ENCODE measurements around the gene STX16. TPM values are rescaled to one million over a fixed set of nuclear protein-coding genes. Genes with fewer than 3 reads are reported as not detected.

The STX16 gene
- total and polyA plus RNA-seq, 2 of the 13 experiments (the other 11 are each of a cell fraction or from before 2014, with no cell fraction given), result 28.0 to 72.7 TPM

- H4K20me1 ChIP-seq (ENCODE audit: insufficient read depth, low read length), result no peaks in the 10 kb centered on the region
- FAIRE-seq (no peak), DNase-seq (ENCODE audit: low spot score) (no peak), ATAC-seq (no peak)
- H3K27ac ChIP-seq (ENCODE audit: extremely low read length, insufficient read depth, low read length), result no peak overlapping the region
- no peak overlapping the region for H3K4me3 ChIP-seq (replicated peaks in 1 of 3; ENCODE audit: insufficient read depth in 1 of 3, low read depth in 2 of 3, low read length in 3 of 3)
- ChIA-PET CTCF (ENCODE audit: low intra/inter-chr PET ratio, low total read pairs) (no interaction called here), POLR2A (no interaction called here)
- H3K36me3 ChIP-seq (replicated peaks in 1 of 2; ENCODE audit: control insufficient read depth in 1 of 2, insufficient read depth in 2 of 2, low read length in 2 of 2), result no peaks in the 10 kb centered on the region
- in situ Hi-C loops (cut with HindIII; ENCODE audit: extremely low pct_ligation_motif_present, low pct_unique_long_range_greater_than_20kb), result no loop called here
- H3K9me3 ChIP-seq (ENCODE audit: low read length), result no peaks in the 10 kb centered on the region
- 9% methylated on average over 16 of the region's 17 CpGs for WGBS (ENCODE audit: low lambda C conversion rate)
- no peaks in the 10 kb centered on the region for H3K4me1 ChIP-seq (ENCODE audit: insufficient read depth, low read length)
- H2AFZ ChIP-seq (ENCODE audit: low read length), result no peak overlapping the region
- intact Hi-C loops (cut with micrococcal nuclease; ENCODE audit: unreplicated experiment), result no loop called here
- BruUV-seq (replicated peaks), result no TSS peak
- H3K79me2 ChIP-seq (ENCODE audit: insufficient read depth, low read length), result no peaks in the 10 kb centered on the region
- no peak overlapping the region for H3K4me2 ChIP-seq (ENCODE audit: low read depth, low read length)
- TF ChIP-seq ZNF317 (CRISPR knock-in tag; IDR thresholded peaks at IDR 0.05) (no peak), SKIL (CRISPR knock-in tag; IDR thresholded peaks at IDR 0.05; ENCODE audit: borderline replicate concordance) (peak; percentile 16; the same call in 1 of the 2 replicates), ZNF205 (CRISPR knock-in tag; IDR thresholded peaks at IDR 0.05) (no peak), ONECUT2 (CRISPR knock-in tag; IDR thresholded peaks at IDR 0.05) (no peak)
- H3K27me3 ChIP-seq (ENCODE audit: control insufficient read depth in 1 of 2, insufficient read depth in 2 of 2, low read length in 2 of 2), result peaks cover 42 to 95% of the 10 kb centered on the region in 2 experiments
- H3K9ac ChIP-seq (ENCODE audit: insufficient read depth, low read depth, low read length), result no peak overlapping the region
Measured at GRCh38 chr20:58608096-58608840, 42.8 kb upstream of the STX16 start.

DNA sequence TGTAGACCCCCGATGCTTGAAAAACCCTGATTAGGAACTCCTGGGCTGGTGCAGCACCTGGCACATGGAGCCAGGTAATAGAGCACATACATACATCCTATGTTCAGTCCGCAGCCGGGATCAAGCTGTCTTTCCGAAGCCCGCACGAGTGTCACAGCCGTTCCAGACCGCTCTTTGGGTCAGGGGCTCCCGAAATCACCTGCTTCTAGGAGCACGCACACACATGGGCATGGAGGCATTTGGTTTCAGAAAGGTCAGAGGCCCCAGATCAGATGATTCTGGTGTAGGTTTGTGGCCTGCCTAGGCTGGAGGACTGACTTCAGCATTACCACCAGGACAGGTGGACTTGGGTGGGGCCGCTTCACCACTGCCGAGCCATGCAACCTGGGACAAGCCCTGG lies 42.1 kb upstream of the STX16 start:
- Histone ChIP-seq H3K27ac (ENCODE audit: extremely low read length, insufficient read depth, low read length) (no peak overlapping the region), H3K36me3 (replicated peaks in 1 of 2; ENCODE audit: control insufficient read depth in 1 of 2, insufficient read depth in 2 of 2, low read length in 2 of 2) (no peaks in the 10 kb centered on the region), H3K9ac (ENCODE audit: insufficient read depth, low read depth, low read length) (no peak overlapping the region), H3K79me2 (ENCODE audit: insufficient read depth, low read length) (no peaks in the 10 kb centered on the region), H3K4me2 (ENCODE audit: low read depth, low read length) (no peak overlapping the region), H3K4me3 (replicated peaks in 1 of 3; ENCODE audit: insufficient read depth in 1 of 3, low read depth in 2 of 3, low read length in 3 of 3) (no peak overlapping the region), H3K9me3 (ENCODE audit: low read length) (no peaks in the 10 kb centered on the region), H3K4me1 (ENCODE audit: insufficient read depth, low read length) (no peaks in the 10 kb centered on the region), H2AFZ (ENCODE audit: low read length) (no peak overlapping the region), H3K27me3 (ENCODE audit: control insufficient read depth in 1 of 2, insufficient read depth in 2 of 2, low read length in 2 of 2) (peaks cover 47 to 95% of the 10 kb centered on the region in 2 experiments), H4K20me1 (ENCODE audit: insufficient read depth, low read length) (no peaks in the 10 kb centered on the region)
- in situ Hi-C loops (cut with HindIII; ENCODE audit: extremely low pct_ligation_motif_present, low pct_unique_long_range_greater_than_20kb), result no loop called here
- ATAC-seq, result no peak
- intact Hi-C loops (cut with micrococcal nuclease; ENCODE audit: unreplicated experiment), result no loop called here
- FAIRE-seq, result no peak
- no peak for DNase-seq (ENCODE audit: low spot score)
- WGBS (ENCODE audit: low lambda C conversion rate), result 17% methylated on average over 12 of the region's 12 CpGs
- CTCF ChIA-PET (ENCODE audit: low intra/inter-chr PET ratio, low total read pairs), result no interaction called here
- TF ChIP-seq ZC3H4 (CRISPR knock-in tag; IDR thresholded peaks at IDR 0.05; ENCODE audit: borderline replicate concordance), result no peak
- no peak for TF ChIP-seq ZNF275 (CRISPR knock-in tag; IDR thresholded peaks at IDR 0.05; ENCODE audit: borderline replicate concordance)
- POLR2A ChIA-PET, result no interaction called here
- no TSS peak for BruUV-seq (replicated peaks)
